HG02840 (cell line): ENCODE measurements around the gene ENTREP3.

Experiments
- ATAC-seq: cut with Tn5 transposase; IDR thresholded peaks from one replicate; pipeline ENCODE4 v1.9.1; 2021; ENCODE audit warnings: mild to moderate bottlenecking, moderate library complexity, moderate number of reproducible peaks; ENCODE audit not compliant: unreplicated experiment, low FRiP score

The ENTREP3 gene

GRCh38 chr1:155202731-155203515 lies 52.4 kb downstream of the ENTREP3 start:
- ATAC-seq: no peak

- no peak for ATAC-seq
Measured at GRCh38 chr1:155202198-155202597, 53.1 kb downstream of the ENTREP3 start.

- no peak for ATAC-seq
Measured at GRCh38 chr1:155200920-155201319, 54.4 kb downstream of the ENTREP3 start.

- no peak for ATAC-seq
Measured at GRCh38 chr1:155199792-155200191, 55.5 kb downstream of the ENTREP3 start.

- ATAC-seq: no peak
Measured at GRCh38 chr1:155198547-155198906, 56.8 kb downstream of the ENTREP3 start.

GRCh38 chr1:155197901-155198546 lies 57.3 kb downstream of the ENTREP3 start:
- ATAC-seq: no peak
